Choroid plexus epithelial cell (primary cell): ENCODE measurements around the gene ADGRD1.

ENCODE experiments used
- DNase-seq: peaks from one replicate; pipeline ENCODE4 v3.0.0-alpha.2; 2010; ENCODE audit warnings: low read depth
- H3K4me3 ChIP-seq: 2 replicates; pipeline ENCODE4 v1.5.1; 2011; ENCODE audit warnings: low read depth, mild to moderate bottlenecking, control low read depth, low read length, moderate library complexity
- CTCF ChIP-seq: conservative IDR thresholded peaks from 2 replicates; pipeline ENCODE4 v1.5.1; 2011; ENCODE audit warnings: low read depth, mild to moderate bottlenecking, control low read depth, inconsistent platforms, low read length, moderate library complexity

The ADGRD1 gene

GRCh38 chr12:131046813-131047788 is 93.4 kb downstream of the ADGRD1 start:
- TF ChIP-seq CTCF: no peak
- DNase-seq: no peak
- no peak overlapping the region for H3K4me3 ChIP-seq

GRCh38 chr12:131047789-131048610 is 94.3 kb downstream of the ADGRD1 start:
- DNase-seq: no peak
- no peak for TF ChIP-seq CTCF
- H3K4me3 ChIP-seq: no peak overlapping the region

GRCh38 chr12:131048611-131048990 is 94.9 kb downstream of the ADGRD1 start:
- no peak for TF ChIP-seq CTCF
- no peak for DNase-seq

GRCh38 chr12:131049002-131049401 is 95.3 kb downstream of the ADGRD1 start:
- H3K4me3 ChIP-seq: no peak overlapping the region
- no peak for DNase-seq
- TF ChIP-seq CTCF: no peak

More at GRCh38 chr12:131048611-131048990, 94.9 kb downstream of the ADGRD1 start:
- H3K4me3 ChIP-seq: no peak overlapping the region

GRCh38 chr12:131049549-131050339 is 96.0 kb downstream of the ADGRD1 start:
- no peak overlapping the region for H3K4me3 ChIP-seq
- DNase-seq: no peak

More at GRCh38 chr12:131049549-131050339, 96.0 kb downstream of the ADGRD1 start:
- no peak for TF ChIP-seq CTCF
